ENCODE data around the gene TRIM44. TPM values are rescaled to one million over a fixed set of nuclear protein-coding genes. Genes with fewer than 3 reads are reported as not detected.

Gene TRIM44
- total RNA-seq, 1 donor from 2014 or later: 86.6 TPM

GRCh38 chr11:35639591-35640179, 22.9 kb upstream of the TRIM44 start:
- Mint-ChIP-seq H3K27me3 (ENCODE audit: low read depth) (no peaks in the 10 kb centered on the region), H3K27ac (peak overlapping the region; percentile 70), H3K4me1 (peaks cover 30% of the 10 kb centered on the region), H3K9me3 (no peaks in the 10 kb centered on the region), H3K36me3 (no peaks in the 10 kb centered on the region), H3K4me3 (no peak overlapping the region)
- no peak for TF ChIP-seq CTCF (IDR thresholded peaks at IDR 0.05; ENCODE audit: unreplicated experiment)
- DNase-seq (ENCODE audit: low spot score in 2 of 2, unreplicated experiment in 2 of 2): no peak

- H3K36me3 Mint-ChIP-seq: no peaks in the 10 kb centered on the region
Measured at GRCh38 chr11:35641171-35641897, 21.2 kb upstream of the TRIM44 start.

GRCh38 chr11:35641964-35642363, 20.6 kb upstream of the TRIM44 start:
- Mint-ChIP-seq H3K27ac (no peak overlapping the region), H3K36me3 (no peaks in the 10 kb centered on the region), H3K4me3 (no peak overlapping the region), H3K27me3 (ENCODE audit: low read depth) (no peaks in the 10 kb centered on the region), H3K9me3 (peaks cover 10% of the 10 kb centered on the region), H3K4me1 (peaks cover 31% of the 10 kb centered on the region)
- no peak for TF ChIP-seq CTCF (IDR thresholded peaks at IDR 0.05; ENCODE audit: unreplicated experiment)
- no peak for DNase-seq (ENCODE audit: low spot score in 2 of 2, unreplicated experiment in 2 of 2)

More at GRCh38 chr11:35641171-35641897, 21.2 kb upstream of the TRIM44 start:
- H3K4me3 Mint-ChIP-seq: no peak overlapping the region
- H3K27me3 Mint-ChIP-seq (ENCODE audit: low read depth): no peaks in the 10 kb centered on the region
- peaks cover 10% of the 10 kb centered on the region for H3K9me3 Mint-ChIP-seq
- peak overlapping the region; percentile 81 for H3K27ac Mint-ChIP-seq
- no peak for DNase-seq (ENCODE audit: low spot score in 2 of 2, unreplicated experiment in 2 of 2)
- no peak for TF ChIP-seq CTCF (IDR thresholded peaks at IDR 0.05; ENCODE audit: unreplicated experiment)
- H3K4me1 Mint-ChIP-seq: peaks cover 30% of the 10 kb centered on the region

GRCh38 chr11:35647421-35648093, 15.0 kb upstream of the TRIM44 start:
- DNase-seq (ENCODE audit: low spot score in 2 of 2, unreplicated experiment in 2 of 2): no peak
- peaks cover 8% of the 10 kb centered on the region for H3K4me1 Mint-ChIP-seq
- no peak overlapping the region for H3K27ac Mint-ChIP-seq
- H3K27me3 Mint-ChIP-seq (ENCODE audit: low read depth): no peaks in the 10 kb centered on the region
- TF ChIP-seq CTCF (IDR thresholded peaks at IDR 0.05; ENCODE audit: unreplicated experiment): no peak
- H3K36me3 Mint-ChIP-seq: no peaks in the 10 kb centered on the region
- H3K4me3 Mint-ChIP-seq: no peak overlapping the region
- H3K9me3 Mint-ChIP-seq: peaks cover 10% of the 10 kb centered on the region

- no peak for DNase-seq (ENCODE audit: low spot score in 2 of 2, unreplicated experiment in 2 of 2)
- Mint-ChIP-seq H3K4me3 (no peak overlapping the region), H3K4me1 (peaks cover 11% of the 10 kb centered on the region), H3K36me3 (no peaks in the 10 kb centered on the region), H3K27ac (no peak overlapping the region), H3K27me3 (ENCODE audit: low read depth) (no peaks in the 10 kb centered on the region), H3K9me3 (peaks cover 10% of the 10 kb centered on the region)
- TF ChIP-seq CTCF (IDR thresholded peaks at IDR 0.05; ENCODE audit: unreplicated experiment): no peak
Measured at GRCh38 chr11:35650006-35650405, 12.6 kb upstream of the TRIM44 start.
